HG03520 (cell line): ENCODE measurements around the gene DYNC1H1.

Experiments
- ATAC-seq: cut with Tn5 transposase; IDR thresholded peaks from one replicate; pipeline ENCODE4 v1.9.1; 2021; ENCODE audit warnings: mild to moderate bottlenecking, moderate library complexity; ENCODE audit not compliant: unreplicated experiment

Gene DYNC1H1

DNA sequence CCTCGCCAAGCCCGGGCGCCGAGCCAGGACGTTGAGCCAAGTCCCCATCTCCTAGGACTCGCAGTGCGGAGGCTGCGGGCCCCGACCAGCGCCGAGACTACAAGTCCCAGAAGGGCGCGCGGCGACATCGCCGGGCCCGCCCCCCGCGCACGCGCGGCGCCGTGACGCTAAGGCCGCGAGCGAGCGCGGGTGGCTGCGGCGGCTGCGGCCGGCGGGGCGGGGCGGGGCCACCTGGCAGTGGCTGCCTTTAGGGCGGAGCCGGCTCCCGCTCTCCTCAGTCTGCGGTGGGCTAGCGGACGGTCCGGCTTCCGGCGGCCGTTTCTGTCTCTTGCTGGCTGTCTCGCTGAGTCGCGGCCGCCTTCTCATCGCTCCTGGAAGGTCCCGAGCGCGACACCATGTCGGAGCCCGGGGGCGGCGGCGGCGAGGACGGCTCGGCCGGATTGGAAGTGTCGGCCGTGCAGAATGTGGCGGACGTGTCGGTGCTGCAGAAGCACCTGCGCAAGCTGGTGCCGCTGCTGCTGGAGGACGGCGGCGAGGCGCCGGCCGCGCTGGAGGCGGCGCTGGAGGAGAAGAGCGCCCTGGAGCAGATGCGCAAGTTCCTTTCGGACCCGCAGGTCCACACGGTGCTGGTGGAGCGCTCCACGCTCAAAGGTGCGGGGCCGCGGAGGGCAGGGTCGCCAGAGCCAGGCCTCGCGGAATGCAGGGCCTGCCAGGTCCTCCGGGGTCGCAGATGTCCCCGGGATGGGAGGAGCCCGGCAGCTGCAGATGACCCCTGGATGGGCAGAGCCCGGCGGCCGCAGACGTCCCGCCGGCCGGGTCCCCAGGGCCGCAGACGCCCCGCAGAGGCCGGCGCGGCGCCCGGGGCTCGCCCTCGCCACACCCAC, at the start of gene DYNC1H1:
Gene DYNC1H1 (plus strand): TSS at position 277 of the 884 bp plus-strand sequence. CDS start 119 bp downstream, at position 396.
- peak; percentile 70 for ATAC-seq

DNA sequence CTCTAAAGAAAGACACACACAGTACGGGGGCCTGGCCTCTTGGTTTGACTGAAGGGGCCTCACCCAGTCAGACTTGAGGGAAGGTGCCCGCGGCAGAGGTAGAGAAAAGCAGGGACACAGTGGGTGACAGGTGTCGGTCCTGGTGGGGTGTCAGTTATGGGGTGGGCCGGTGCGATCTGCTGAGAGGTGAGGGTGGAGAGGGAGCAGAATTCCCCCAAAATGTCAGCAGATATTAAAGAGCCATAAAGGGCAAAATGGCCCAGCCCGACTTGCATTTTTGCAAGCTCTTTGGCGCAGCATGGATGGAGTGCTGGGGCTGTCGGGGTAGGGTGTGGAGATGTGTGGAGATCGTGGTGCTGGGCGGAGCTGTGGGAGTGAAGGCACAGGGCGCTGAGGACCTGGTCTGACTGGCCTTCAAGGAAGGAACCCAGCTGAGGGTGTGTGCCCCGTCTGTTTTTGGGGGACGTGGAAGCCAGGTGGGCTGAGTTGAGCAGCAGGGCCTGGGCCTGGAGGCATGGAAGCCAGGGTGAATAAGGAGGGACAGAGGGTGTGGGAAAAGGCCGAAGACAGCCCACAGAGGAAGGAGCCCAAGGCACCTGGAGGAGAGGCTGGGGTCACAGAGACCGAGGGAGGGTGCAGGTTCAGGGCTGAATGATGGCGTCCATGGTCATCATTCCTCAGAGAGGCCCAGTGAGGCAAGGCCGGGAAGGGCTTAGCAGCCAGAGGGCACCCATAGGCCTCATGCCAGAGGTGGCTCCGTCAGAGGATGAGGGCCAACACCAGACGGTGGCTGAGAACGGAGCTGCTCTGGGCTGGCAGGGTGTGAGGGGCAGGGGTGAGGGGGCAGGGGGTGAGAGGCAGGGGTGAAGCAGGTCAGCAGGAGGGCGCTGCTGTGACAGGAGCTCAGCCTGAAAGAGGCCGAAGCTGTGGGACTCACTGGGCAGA, 48.2 kb upstream of the DYNC1H1 start:
- no peak for ATAC-seq

DNA sequence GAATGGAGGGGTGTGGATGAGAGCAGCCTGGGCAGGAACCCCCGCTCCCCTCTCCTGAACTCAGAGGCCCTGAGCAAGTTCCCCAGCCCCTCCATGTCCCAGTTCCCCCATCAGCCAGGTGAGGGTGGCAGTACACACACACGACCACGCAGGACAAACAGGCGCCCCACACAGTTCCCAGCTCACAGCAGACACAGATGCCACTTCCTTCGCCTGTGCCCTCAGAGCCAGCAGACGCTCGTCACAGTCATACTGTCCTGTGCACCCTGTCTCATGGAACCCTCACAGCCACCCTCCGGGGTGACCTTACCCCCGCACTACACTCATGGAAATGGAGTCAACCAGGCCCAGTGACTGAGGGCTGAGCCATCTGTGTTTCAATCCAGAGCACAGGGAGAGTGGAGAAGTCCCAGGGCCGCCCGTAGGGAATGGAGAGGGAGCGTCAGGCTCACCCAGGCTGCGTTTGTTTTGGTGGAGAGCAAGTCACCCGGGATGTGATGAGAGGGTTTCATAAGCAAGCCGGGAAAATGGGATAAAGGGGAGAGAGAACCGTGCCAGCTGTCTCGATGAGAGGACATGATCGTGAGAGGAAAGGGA, 47.5 kb upstream of the DYNC1H1 start:
- no peak for ATAC-seq

DNA sequence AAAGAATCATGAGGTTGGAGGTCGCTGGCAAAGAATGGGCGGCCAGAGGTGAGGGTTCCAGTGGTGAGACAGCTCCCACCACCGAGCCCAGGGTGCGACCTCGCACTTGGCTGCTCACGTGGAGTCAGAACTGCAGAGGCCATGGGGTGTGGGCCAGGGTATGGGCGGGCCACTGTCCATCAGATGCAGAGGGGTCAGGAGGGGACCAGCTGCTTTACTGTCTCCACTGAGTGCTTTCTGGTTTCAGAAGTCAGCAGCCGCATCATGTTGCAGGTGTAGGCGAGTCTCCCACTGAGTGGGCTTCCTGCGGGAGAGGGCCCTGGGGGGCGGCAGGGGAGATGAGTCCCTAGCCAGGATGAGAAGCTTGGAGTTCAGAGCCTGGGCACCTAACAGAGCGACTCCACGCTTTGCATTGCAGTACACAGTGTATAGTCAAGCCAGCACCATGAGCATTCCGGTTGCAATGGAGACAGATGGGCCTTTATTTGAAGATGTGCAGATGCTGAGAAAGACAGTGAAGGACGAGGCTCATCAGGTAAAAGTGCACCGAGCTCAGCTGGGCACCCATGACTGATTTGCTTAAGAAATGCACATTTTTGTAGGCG, 46.9 kb upstream of the DYNC1H1 start:
- ATAC-seq = no peak

DNA sequence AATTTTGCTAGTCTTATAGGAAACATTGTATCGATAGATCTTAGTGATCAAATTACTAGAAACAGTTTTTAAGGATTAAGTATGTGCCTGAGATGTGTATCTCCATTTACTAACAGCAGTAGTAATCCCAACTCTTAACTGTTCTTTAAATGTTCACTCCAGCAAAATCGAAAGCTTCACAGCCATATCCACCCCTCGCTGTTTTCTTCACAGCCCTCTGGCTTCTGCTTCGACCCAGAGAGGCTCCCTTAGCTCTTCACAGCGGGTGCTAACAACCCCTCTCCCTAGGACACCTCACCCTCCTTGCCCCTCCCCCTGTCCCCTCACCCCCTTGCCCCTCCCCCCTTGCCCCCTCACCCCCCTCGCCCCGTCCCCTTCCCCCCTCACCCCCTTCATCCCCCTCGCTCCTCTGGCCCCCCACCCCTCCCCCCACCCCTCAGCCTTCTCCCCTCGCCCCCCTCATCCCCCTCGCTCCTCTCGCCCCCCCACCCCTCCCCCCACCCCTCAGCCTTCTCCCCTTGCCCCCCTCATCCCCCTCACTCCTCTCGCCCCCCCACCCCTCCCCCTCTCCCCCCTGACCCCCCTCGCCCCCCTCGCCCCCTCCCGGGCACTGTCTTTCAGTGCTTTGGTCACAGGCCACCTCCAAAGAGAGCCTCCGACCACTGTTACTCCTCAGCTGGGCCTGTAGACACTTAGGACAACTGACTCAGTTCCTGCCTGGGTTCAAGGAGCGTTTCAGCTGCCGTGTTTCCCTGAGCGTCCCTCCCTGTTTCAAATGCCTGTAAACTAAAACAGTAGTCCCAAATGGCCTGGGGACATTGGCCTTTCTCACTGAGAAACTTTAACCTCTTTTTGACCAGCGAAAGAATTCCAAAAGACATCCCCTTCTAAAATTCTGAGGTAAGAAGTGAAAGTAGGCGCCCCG, 46.0 kb upstream of the DYNC1H1 start:
- ATAC-seq = no peak

GRCh38 chr14:101920271-101920670, 44.1 kb upstream of the DYNC1H1 start:
- no peak for ATAC-seq

GRCh38 chr14:101922866-101923265, 41.5 kb upstream of the DYNC1H1 start:
- ATAC-seq = no peak

DNA sequence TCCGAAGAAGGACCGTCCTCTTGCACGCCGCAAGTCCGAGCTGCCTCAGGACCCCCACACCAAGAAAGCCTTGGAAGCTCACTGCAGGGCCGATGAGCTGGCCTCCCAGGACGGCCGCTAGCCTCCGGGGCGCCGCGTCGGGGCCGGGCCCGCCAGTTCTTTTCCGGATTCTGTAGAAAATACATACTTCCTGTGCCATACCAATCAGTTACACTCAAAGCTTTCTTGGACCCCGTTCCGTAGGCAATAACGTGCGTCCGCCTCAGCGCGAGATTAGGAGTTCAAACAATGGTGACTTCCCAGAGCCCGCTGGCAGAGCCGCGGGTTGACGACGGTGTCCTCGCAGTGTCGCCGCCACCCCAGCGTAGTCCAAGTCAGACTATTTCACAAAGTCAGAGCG, 39.2 kb upstream of the DYNC1H1 start:
- no peak for ATAC-seq

DNA sequence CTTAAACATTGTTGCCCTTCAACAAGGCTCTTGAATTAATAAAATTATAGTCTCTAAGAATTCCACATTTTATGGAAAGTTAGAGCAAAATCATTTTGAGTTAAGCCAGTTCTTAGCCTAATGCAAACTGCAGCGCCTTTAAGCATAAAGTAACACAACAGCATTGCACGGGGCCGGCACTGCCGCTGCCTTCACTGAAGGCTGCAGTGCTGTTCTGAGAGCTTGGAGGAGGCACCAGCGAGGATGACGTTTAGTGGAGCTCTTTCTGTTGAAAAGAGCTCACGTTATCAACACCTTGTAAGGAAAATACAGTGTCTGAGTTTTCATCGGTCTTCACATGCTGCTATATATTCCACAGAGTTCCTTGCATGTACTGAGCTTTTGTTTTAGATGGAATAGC, 38.3 kb upstream of the DYNC1H1 start:
- ATAC-seq = no peak

GRCh38 chr14:101926620-101927019, 37.8 kb upstream of the DYNC1H1 start:
- ATAC-seq = no peak

DNA sequence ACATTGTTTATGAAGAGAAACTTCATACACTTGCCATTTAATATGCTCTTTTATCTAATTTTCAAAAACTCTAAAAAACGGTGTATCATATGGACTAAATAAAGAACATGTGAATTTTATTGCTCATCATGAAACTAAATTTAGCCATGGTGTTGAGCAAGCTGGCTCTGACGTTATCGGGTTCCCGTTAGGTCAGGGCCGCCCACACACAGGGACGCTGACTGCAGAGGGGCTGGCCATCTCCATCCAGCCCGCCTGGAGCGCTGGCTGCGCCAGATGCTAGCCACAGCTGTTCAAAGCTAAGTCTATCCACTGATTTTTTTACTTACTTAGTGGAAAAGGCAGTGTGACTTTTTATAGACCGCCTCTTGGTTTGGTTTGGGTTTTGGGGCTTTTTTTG, 36.5 kb upstream of the DYNC1H1 start:
- ATAC-seq = no peak

- no peak for ATAC-seq
Observed at GRCh38 chr14:101928415-101928841, 35.9 kb upstream of the DYNC1H1 start.

- ATAC-seq = no peak
Observed at GRCh38 chr14:101929096-101929495, 35.3 kb upstream of the DYNC1H1 start.

GRCh38 chr14:101929946-101930345, 34.4 kb upstream of the DYNC1H1 start:
- ATAC-seq = no peak

- no peak for ATAC-seq
Observed at GRCh38 chr14:101932673-101933072, 31.7 kb upstream of the DYNC1H1 start.

- no peak for ATAC-seq
Observed at GRCh38 chr14:101933209-101933608, 31.2 kb upstream of the DYNC1H1 start.

- ATAC-seq = no peak
Observed at GRCh38 chr14:101934601-101935150, 29.7 kb upstream of the DYNC1H1 start.

DNA sequence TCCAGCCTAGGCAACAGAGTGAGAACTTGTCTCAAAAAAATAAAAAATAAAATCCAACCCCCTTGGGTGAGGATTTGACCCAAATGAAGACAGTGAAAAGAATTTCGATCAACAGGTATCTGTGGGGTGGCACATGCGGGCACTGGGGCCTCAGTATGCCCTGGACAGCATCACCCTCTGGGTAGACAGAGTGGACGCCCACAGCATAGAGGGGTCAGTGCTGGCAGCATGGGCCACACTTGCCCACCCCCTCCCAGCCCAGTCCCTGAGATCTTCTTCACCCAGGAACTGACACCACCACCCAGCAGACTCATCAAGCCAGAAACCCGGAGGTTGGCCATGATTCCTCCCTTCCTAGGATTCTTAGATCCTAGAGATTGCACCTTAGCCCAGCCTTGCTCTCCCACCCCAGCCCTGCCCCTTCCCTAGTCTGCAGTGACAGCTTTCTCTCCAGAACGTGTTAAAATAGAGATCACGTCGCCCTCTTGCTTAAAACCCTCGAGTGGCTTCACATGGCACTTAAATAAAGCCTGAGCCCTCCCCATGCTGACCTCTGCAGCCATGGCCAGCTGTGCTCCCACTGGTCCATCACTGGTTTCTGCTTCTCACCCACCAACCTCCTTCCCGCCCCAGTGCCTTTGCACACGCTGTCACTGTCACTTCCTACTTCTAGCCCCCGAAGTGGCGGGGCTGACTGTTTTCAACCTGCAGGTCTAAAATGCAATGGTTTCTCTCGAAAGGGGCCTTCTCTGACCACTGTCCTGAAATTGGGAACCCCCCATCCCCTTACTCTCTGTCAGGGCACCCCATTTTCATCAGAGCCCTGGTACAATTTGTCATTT, 26.2 kb upstream of the DYNC1H1 start:
- ATAC-seq = no peak
